GM21737 (cell line): Measurements from ENCODE around the gene KNDC1.
"Not testable (repeated sequence)": the region's sequence is repeated elsewhere in the genome, so short reads cannot be mapped to it uniquely, and the experiment has no call there.

Experiments
- ATAC-seq: cut with Tn5 transposase; IDR thresholded peaks from one replicate; pipeline ENCODE4 v1.9.1; 2021; ENCODE audit warnings: mild to moderate bottlenecking, moderate library complexity; ENCODE audit not compliant: unreplicated experiment

The KNDC1 gene

DNA sequence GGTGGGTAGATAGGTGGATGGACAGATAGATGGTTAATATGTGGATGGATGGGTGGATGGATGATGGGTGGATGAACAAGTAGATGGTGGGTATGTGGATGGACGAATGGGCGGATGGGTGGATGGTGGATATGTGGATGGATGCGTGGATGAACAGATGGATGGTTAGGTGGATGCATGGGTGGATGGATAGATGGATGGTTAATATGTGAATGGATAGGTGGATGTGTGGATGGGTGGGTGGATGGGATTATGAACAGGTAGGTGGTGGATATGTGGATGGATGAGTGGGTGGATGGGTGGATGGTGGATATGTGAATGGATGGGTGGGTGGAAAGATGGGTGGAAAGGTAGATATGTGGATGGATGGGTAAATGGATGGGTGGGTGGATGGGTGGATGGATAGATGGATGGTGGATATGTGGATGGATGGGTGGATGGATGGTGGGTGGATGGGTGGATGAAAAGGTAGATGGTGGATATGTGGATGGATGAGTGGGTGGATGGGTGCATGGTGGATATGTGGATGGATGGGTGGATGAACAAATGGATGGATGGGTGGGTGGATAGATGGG lies 14.8 kb downstream of the KNDC1 start:
- ATAC-seq, result no peak

DNA sequence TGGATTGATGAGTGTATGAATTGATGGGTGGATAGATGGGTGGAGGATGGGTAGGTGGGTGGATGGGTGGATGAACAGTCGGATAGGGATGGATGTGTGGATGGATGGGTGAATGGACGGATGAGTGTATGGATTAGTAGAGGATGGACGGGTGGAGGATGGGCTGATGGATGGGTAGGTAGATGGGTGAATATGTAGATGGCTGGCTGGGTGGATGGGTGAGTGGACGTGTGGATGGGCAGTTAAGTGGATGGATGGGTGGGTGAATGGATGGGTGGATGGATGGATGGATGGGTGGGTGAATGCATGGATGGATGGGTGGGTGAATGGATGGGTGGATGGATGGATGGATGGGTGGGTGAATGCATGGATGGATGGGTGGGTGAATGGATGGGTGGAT lies 15.6 kb downstream of the KNDC1 start:
- ATAC-seq, result not testable (repeated sequence)

DNA sequence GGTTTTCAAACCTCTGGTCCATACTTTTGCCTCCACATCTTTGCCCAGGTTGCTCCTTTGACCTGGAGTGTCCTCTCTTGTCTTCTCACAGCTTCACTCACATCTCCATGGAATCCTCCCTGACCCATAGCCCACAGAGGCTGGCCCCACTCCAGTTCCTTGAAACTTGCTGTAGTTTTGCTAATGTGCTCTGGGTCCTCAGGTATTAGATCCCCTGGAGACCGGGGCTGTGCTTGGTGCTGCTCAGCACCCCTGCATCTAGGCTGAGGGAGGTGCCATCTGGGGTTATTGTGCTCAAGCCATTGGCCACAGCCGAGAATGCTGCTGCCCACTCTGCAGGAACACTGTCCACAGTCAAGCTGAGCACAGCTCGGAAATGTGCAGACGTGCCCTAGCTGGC lies 16.5 kb downstream of the KNDC1 start:
- no peak for ATAC-seq

- no peak for ATAC-seq
Measured at GRCh38 chr10:133177380-133178157, 17.6 kb downstream of the KNDC1 start.

GRCh38 chr10:133178357-133179127 lies 18.5 kb downstream of the KNDC1 start:
- ATAC-seq, result no peak

GRCh38 chr10:133179128-133179520 lies 19.1 kb downstream of the KNDC1 start:
- no peak for ATAC-seq

GRCh38 chr10:133179651-133180050 lies 19.6 kb downstream of the KNDC1 start:
- no peak for ATAC-seq

DNA sequence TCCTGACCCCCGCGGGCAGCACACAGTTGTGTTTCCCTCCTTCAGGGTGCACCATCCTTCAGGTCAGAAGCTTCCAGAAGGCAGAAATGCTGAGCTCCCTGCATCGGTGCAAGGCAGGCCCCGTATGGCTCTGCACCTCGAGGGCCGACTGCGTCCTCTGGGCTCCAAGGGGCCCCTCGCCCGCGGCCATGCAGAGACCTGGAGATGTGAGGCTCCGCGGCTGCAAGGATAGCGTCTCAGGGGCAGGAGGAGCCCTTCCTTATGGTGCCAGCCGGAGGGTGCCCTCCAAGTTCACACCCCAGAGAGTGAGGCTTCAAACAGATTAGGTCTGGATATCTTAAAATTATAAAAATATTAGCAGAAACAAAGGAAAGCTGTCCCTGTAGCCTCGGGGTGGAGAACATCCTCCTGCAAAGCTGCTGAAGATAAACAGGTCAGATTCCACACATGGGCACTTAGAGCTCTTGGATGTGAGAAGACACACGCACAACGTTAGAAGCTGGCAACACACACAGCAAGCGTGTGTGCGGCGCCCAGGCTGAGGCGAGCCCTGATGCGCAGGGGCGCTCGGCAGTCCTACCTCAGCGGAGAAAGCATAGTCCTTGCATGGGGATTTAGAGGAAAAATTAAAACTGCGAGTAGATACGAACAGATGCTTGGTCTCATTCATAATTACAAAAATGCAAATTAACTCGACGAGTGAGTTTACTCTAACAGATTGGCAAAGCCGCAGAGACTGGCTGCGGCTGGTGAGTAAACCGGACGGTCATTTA lies 20.4 kb downstream of the KNDC1 start:
- ATAC-seq, result no peak

DNA sequence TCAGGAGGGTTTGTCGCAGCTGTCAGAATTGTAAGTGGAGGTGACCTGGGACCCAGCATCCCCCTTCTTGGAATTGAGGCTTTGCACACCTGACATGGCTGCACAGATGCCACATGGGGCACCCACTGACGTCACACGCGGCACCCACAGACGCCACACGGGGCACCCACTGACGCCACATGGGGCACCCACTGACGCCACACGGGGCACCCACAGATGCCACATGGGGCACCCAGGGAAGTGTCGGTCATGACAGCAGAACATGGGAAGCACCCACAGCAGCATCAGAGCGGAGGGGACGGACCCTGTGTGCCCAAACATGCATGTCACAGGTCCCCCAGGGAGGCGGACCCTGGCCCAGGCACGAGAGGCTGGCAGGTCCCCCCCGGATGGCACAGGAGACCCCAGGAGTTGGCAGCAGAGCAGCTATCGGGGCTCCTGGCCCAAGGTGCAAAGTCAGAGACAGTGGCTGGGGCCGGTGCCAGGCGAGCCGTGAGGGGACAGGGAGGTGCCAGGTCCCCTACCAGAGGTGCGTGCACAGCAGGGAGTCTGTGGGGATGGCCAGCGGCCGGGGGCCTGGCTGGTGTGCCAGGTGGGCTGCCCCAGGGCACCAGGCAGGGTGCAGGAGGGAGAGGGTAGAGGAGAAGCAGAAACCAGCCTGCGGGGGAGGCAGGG lies 21.1 kb downstream of the KNDC1 start:
- ATAC-seq, result no peak

DNA sequence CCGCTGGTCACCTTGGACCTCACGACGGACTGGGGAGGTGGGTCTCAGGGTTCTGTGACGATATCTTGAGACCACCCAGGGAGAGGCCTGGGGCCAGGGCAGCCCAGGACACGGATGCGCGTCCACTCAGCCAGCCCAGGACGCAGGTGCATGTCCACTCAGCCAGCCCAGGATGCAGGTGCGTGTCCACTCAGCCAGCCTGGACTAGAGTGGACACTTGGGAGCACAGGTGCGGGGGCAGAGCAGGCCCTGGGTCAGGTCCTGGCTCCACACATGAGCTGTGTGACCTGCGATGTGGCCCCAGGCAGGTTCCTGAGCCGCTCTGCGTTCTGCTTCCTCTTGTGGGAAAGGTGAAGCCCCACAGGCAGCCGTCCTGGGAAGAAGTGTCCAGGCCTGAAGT lies 22.2 kb downstream of the KNDC1 start:
- ATAC-seq, result no peak

DNA sequence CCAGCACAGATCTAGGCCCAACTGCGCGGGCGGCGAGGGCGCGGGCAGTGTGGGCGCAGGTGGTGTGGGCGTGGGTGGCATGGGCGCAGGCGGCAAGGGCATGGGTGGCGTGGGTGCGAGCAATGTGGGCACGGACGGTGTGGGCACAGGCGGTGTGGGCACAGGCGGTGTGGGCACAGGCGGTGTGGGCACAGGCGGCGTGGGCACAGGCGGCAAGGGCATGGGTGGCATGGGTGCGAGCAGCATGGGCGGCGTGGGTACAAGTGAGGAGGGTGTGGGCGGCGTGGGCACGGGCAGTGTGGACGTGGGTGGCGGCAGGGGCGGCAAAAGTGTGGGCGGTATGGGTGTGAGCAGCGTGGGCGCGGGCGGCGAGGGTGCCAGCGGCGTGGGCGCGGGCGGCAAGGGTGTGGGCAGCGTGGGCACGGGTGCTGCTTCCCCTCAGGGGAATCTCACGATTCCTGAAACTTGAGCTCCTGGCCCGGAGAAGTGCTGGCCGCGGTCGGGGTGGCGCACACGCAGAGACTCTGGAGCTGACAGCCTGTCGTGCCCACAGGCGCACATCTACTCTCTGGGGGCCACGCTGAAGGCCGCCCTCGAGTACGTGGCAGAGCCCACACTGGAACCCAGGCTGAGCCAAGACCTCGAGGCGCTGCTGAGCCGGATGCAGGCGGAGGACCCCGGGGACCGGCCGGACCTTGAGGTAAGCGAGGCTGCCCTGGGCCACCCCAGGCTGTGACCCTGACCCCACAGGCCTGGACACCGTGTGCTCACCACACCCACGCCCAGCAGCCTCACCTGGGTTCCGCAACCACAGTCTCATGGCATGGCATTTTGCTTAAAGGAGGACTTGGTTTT lies 23.0 kb downstream of the KNDC1 start:
- no peak for ATAC-seq

GRCh38 chr10:133183646-133184378 lies 23.8 kb downstream of the KNDC1 start:
- no peak for ATAC-seq

GRCh38 chr10:133184591-133185244 lies 24.7 kb downstream of the KNDC1 start:
- ATAC-seq, result no peak

- no peak for ATAC-seq
Measured at GRCh38 chr10:133185421-133185820, 25.4 kb downstream of the KNDC1 start.

DNA sequence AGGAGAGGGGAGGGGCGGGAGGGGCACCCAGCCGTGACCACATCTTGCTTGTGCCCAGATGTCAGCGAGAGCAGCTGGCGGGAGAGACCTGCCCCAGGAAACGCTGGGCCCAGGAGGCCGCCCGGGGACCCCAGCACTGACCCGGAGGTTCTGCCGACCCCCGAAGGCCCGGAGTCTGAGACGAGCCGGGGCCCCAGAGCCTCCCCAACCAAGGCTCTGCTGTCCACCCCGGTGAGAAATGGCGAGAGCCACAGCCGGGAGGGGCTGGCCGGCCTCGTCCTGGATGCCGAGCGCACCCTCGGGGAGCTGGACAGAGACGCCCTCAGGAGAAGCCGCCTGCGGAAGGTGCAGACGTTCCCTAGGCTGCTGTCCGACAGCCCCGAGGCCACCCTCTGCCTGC lies 25.9 kb downstream of the KNDC1 start:
- ATAC-seq, result no peak

- no peak for ATAC-seq
Measured at GRCh38 chr10:133186416-133187090, 26.5 kb downstream of the KNDC1 start.

DNA sequence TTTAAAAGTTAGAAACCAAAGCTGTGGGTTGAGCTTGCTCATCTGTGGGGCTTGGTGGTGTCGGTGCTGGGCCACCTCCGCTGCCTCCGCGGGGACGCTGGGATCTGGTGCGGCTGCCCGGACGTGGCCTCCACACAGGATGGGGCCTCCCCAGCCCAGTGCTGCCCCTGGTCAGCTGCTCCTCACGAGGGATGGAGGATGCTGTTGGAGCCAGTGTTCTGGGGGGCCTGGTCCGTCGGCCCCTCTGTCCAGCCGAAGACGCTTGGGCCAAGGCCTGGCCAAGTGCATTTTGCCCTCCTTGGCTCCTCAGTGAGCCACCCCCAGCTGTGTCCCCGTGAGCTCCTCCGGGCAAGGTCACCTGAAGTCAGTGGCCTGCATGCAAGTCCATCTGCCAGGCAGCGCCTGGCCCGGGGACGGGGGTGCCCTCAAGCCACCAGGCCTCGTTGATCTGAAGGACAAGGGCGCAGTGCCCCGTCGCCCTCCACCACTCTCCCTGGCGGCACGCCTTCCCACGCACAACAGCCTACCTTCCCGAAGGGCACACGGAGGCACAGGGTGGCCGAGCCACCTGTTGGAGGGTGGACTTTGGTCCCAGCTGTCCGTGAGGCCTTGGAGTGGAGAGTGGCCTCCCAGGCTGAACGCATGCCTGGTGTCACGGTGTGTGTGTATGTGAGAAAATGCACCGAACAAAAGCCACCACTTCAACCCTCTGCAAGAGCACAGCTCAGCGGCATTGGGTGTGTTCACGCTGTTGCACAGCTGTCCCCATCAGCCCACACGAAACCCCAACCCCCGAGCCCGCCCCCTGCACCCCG lies 27.3 kb downstream of the KNDC1 start:
- no peak for ATAC-seq
